Psoas muscle (tissue), 8 donors: ENCODE measurements around the gene HINFP. TPM values are rescaled to one million over a fixed set of nuclear protein-coding genes. Genes with fewer than 3 reads are reported as not detected.
A peak's percentile ranks its signal among the peaks of the same experiment; 100 is the strongest.

Experiments used
- ATAC-seq, 4 donors: fragments of 200-7000 bp; cut with Tn5 transposase; one replicate each; pipeline ENCODE4 v1.9.1; 2020; ENCODE audit warnings: moderate library complexity in 3 of 4, mild to moderate bottlenecking in 2 of 4
- DNase-seq, 2 donors: peaks; one replicate each; pipeline ENCODE4 v3.0.0-alpha.2; 2020
- H3K27ac ChIP-seq: fragments of 200-600 bp; one replicate; pipeline ENCODE4 v1.8.0; 2022
- H3K27me3 ChIP-seq, 3 donors: fragments of 200-600 bp in 1 of 3; one replicate each; pipeline versions ENCODE4 v1.6.1 to v1.8.0; 2013 to 2022; ENCODE audit warnings: low read length in 2 of 3, mild to moderate bottlenecking in 2 of 3, moderate library complexity in 1 of 3; ENCODE audit not compliant: insufficient read depth in 3 of 3
- H3K36me3 ChIP-seq, 2 donors: fragments of 200-600 bp in 1 of 2; one replicate each; pipeline versions ENCODE4 v1.6.1 to v1.8.0; 2013 to 2022; ENCODE audit warnings: low read depth in 1 of 2, mild to moderate bottlenecking in 1 of 2, moderate library complexity in 1 of 2; ENCODE audit not compliant: insufficient read depth in 1 of 2
- H3K4me1 ChIP-seq: fragments of 200-600 bp; one replicate; pipeline ENCODE4 v1.8.0; 2022
- H3K4me3 ChIP-seq: fragments of 200-600 bp; one replicate; pipeline ENCODE4 v1.8.0; 2022; ENCODE audit warnings: mild to moderate bottlenecking
- H3K9me3 ChIP-seq: fragments of 200-600 bp; one replicate; pipeline ENCODE4 v1.8.0; 2022
- WGBS, 3 donors: extraction: QIAGEN DNeasy Blood & Tissue Kit; methylation state at CpG; one replicate each; pipeline versions ENCODE4 v1.1.6 to v1.1.7; 2013; 5-methylcytosine and 5-hydroxymethylcytosine counted together
- intact Hi-C, 2 donors: fragments of 100-400 bp; cut with DNase I; formaldehyde crosslinking; loops; one replicate each; pipeline versions ENCODE4 v1.11.0 to v1.14.2; 2022
- polyA plus RNA-seq, 3 donors: library from polyadenylated mRNA; stranded (reverse); fragments of 200-250 nt; gene quantifications; one replicate each; pipeline ENCODE4 v1.2.3, GENCODE V29; 2013
- total RNA-seq, 4 donors: library from RNA; stranded (reverse); fragmentation: NEBNext Ultra II Directional in 2 of 4; extraction: Animal tissue kit (Norgen Biotek cat#: 25700) in 2 of 4; gene quantifications; one replicate each; pipeline versions ENCODE4 v1.2.1 to v1.2.4, GENCODE V29; 2021 to 2023
- TF ChIP-seq, protein P1 (sequence below): fragments of 200-600 bp; IDR thresholded peaks from one replicate; pipeline ENCODE4 v1.8.0; 2022; ENCODE audit warnings: antibody characterized with exemption
- donor health status: healthy with polysubstance abuse.
- donor health status: DM: no; HTN: no; CAD: no; lungs with moderate emphysema.
- donor health status: Bipolar disorder and iron deficiency.
- donor health status: healthy.
- donor health status: DM: yes; HTN: yes; CAD: no.
- donor health status: DM: no; HTN: no; CAD: no.
- donor health status: DM: no; HTN: no; CAD: no.
- donor health status: DM: yes; HTN: yes; CAD: no.

The HINFP gene
- total and polyA plus RNA-seq, 7 donors = 8.3 to 20.6 (median 12.7) TPM

- TF ChIP-seq, protein P1, sequence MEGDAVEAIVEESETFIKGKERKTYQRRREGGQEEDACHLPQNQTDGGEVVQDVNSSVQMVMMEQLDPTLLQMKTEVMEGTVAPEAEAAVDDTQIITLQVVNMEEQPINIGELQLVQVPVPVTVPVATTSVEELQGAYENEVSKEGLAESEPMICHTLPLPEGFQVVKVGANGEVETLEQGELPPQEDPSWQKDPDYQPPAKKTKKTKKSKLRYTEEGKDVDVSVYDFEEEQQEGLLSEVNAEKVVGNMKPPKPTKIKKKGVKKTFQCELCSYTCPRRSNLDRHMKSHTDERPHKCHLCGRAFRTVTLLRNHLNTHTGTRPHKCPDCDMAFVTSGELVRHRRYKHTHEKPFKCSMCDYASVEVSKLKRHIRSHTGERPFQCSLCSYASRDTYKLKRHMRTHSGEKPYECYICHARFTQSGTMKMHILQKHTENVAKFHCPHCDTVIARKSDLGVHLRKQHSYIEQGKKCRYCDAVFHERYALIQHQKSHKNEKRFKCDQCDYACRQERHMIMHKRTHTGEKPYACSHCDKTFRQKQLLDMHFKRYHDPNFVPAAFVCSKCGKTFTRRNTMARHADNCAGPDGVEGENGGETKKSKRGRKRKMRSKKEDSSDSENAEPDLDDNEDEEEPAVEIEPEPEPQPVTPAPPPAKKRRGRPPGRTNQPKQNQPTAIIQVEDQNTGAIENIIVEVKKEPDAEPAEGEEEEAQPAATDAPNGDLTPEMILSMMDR = no peak
- H3K9me3 ChIP-seq = no peaks in the 10 kb centered on the region
- intact Hi-C loops = no loop called here
- peaks cover 5 to 47% of the 10 kb centered on the region in 2 donors for H3K36me3 ChIP-seq
- 12 to 16% (median 14%) methylated on average over 5 of the region's 5 CpGs for WGBS, 3 donors
- peak overlapping the region; percentile 93 for H3K4me3 ChIP-seq
- H3K27me3 ChIP-seq = no peaks in the 10 kb centered on the region
- DNase-seq (no peak), ATAC-seq (no peak)
- peaks cover 10% of the 10 kb centered on the region for H3K4me1 ChIP-seq
- H3K27ac ChIP-seq = peak overlapping the region; percentile 78
Measured at GRCh38 chr11:119120639-119121007, 757 bp upstream of the HINFP start.

DNA sequence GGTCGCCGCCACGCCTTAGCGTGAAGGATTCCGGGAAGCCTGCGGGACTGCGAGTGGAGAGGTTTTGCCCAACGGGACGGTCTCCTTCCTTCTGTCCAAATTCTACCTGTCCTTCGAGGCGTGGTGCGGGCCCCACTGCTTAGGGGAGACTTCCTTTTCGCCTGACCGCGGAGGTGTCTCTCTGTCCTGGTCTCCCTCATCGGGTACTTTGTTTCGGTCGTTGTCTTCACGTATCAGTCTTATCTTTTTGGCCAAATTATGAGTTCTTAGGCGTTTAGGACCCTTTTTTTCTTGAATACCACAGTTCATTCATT, 388 bp downstream of the HINFP start:
- H3K4me1 ChIP-seq = peaks cover 14% of the 10 kb centered on the region
- intact Hi-C loops = no loop called here
- peak overlapping the region; percentile 74 for H3K27ac ChIP-seq
- TF ChIP-seq, protein P1 = no peak
- DNase-seq (no peak), ATAC-seq (no peak)
- H3K9me3 ChIP-seq = no peaks in the 10 kb centered on the region
- H3K27me3 ChIP-seq = no peaks in the 10 kb centered on the region
- H3K4me3 ChIP-seq = peak overlapping the region; percentile 93
- H3K36me3 ChIP-seq = peaks cover 5 to 40% of the 10 kb centered on the region in 2 donors
- WGBS, 3 donors = 0 to 1% (median 0%) methylated on average over 20 of the region's 20 CpGs

DNA sequence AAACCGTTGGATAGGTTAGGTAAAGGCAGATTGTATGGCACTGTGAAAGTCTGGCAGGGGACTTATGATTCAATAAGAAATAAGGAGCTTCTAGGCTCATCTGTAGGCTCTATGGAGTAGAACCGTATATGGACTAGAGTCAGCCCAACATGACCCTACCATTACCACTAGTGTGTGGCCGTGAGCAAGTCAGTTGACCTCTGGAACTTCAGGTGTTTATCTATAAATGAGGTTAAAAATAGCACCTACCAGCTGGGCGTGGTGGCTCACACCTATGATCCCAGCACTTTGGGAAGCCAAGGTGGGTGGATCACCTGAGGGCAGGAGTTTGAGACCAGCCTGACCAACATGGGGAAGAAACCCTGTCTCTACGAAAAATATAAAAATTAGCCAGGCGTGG, 4.4 kb downstream of the HINFP start:
- Histone ChIP-seq H3K4me1 (peaks cover 12% of the 10 kb centered on the region), H3K36me3 (peaks cover 5 to 71% of the 10 kb centered on the region in 2 donors), H3K9me3 (no peaks in the 10 kb centered on the region), H3K27me3 (no peaks in the 10 kb centered on the region), H3K4me3 (no peak overlapping the region), H3K27ac (no peak overlapping the region)
- ATAC-seq (no peak), DNase-seq (no peak)
- intact Hi-C loops = no loop called here
- TF ChIP-seq, protein P1 = no peak
- 91 to 92% (median 92%) methylated on average over 6 of the region's 6 CpGs for WGBS, 3 donors

- peak overlapping the region; percentile 23 for H3K27ac ChIP-seq
- 45 to 56% (median 49%) methylated on average over 5 of the region's 5 CpGs for WGBS, 3 donors
- no peak overlapping the region for H3K4me3 ChIP-seq
- peaks cover 12% of the 10 kb centered on the region for H3K4me1 ChIP-seq
- peaks cover 5 to 81% of the 10 kb centered on the region in 2 donors for H3K36me3 ChIP-seq
- DNase-seq (no peak), ATAC-seq (peak in 1 of 4 donors; percentile 16)
- no peaks in the 10 kb centered on the region for H3K27me3 ChIP-seq
- TF ChIP-seq, protein P1 = no peak
- H3K9me3 ChIP-seq = no peaks in the 10 kb centered on the region
- intact Hi-C loops = no loop called here
Measured at GRCh38 chr11:119126675-119127268, 5.4 kb downstream of the HINFP start.

- Histone ChIP-seq H3K9me3 (no peaks in the 10 kb centered on the region), H3K27ac (no peak overlapping the region), H3K4me3 (no peak overlapping the region), H3K4me1 (peaks cover 5% of the 10 kb centered on the region), H3K27me3 (no peaks in the 10 kb centered on the region), H3K36me3 (peaks cover 0 to 88% of the 10 kb centered on the region in 2 donors)
- 60 to 71% (median 64%) methylated on average over 3 of the region's 3 CpGs for WGBS, 3 donors
- intact Hi-C loops = no loop called here
- TF ChIP-seq, protein P1 = no peak
- no peak for DNase-seq
- no peak for ATAC-seq
Measured at GRCh38 chr11:119130662-119131061, 9.3 kb downstream of the HINFP start.
